HG02610 (cell line): ENCODE data around the gene LRRC58.

Experiments
- ATAC-seq: cut with Tn5 transposase; IDR thresholded peaks from one replicate; pipeline ENCODE4 v1.9.1; 2021; ENCODE audit warnings: mild to moderate bottlenecking, moderate library complexity; ENCODE audit not compliant: unreplicated experiment

LRRC58 gene

DNA sequence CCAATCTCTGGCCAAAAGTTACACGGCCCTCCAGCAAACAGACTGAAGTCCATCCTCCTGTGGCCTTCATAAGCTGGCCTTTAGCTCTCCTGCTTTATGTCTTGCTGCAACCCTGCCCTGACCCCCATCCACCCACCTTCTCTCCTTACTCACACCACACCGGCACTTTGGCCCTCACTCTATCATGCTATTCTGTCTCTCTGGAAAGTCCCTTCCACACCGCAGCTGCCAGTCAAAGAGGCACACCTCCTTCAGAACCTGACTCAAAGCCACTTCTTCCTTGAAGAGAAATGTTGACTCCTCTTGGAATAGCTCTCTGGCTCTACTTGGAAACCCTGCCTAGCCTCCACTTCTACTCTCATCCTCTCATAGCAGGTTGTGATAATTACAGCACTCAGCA, 68.6 kb downstream of the LRRC58 start:
- ATAC-seq = no peak

DNA sequence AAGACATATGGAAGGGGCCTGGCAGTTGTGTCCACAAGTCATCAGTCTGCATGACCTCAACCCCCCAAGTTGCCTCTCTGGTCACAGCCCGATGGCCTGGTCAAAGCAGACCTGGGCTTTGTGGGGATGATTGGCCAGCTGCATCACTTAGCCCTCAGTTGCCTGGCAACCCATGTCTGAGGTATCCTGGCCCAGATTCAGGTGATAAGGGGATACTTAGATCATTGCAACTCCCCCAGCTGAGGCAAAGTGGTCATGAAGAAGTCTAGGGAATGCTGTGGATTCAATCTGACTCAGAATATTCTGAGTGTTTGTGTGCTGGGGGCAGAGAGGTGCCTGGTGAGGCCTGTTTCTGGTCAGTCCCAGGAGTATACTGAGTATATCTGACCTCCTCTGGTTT, 69.1 kb downstream of the LRRC58 start:
- ATAC-seq = no peak

DNA sequence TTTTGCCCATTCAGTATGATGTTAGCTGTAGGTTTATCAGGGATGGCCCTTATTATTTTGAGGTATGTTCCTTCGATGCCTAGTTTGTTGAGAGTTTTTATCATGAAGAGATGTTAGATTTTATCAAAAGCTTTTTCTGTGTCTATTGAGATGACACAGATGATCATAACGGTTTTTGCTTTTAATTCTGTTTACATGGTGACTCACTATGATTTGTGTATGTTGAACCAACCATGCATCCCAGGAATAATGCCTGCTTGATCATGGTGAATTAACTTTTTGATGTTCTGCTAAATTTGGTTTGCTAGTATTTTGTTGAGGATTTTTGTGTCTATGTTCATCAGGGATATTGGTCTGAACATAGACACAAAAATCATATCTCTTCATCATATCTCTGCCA, 72.4 kb downstream of the LRRC58 start:
- no peak for ATAC-seq

DNA sequence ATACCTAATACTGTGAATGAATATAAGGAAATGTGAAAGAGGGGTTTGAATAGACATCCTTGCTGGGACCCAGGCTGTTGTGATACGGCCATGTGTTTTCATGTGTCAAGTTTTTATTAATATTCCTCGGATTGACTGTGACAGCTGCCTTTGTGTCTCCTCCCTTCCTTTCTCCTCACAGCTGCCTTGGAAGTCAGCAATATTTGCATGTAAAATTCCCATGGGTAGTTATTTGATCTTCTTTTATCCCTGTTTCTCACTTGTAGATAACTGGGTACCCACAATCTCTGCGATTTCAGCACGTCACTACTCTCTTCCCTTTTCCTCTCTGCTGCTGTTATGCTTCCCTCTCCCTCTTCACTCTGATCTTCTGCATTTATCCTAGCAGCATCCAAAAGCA, 73.5 kb downstream of the LRRC58 start:
- no peak for ATAC-seq

DNA sequence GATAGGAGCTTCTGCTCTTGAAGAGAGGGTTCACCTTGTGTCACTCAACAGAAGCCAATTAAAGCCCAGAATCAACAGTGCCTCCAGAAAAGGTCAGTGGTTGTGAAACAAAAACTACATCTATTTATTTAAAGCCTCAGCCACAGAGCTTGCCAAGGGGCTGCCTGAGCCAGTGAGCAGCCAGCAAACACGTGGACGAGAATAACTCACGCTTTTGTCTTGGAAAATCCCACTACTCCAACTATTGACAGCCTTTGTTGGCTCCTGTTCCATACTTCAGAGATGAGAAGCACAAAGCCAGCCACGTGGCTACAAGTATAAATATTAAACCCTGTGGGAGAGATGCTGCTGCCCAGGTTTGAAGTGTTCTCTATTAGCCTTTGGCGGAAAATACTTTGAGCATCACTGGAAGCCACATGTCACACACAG, 74.4 kb downstream of the LRRC58 start:
- ATAC-seq = no peak
